GM21367 (cell line): ENCODE data around the gene TMEM109.

Experiments
- ATAC-seq: cut with Tn5 transposase; IDR thresholded peaks from one replicate; pipeline ENCODE4 v1.9.1; 2021; ENCODE audit not compliant: unreplicated experiment

Gene TMEM109

DNA sequence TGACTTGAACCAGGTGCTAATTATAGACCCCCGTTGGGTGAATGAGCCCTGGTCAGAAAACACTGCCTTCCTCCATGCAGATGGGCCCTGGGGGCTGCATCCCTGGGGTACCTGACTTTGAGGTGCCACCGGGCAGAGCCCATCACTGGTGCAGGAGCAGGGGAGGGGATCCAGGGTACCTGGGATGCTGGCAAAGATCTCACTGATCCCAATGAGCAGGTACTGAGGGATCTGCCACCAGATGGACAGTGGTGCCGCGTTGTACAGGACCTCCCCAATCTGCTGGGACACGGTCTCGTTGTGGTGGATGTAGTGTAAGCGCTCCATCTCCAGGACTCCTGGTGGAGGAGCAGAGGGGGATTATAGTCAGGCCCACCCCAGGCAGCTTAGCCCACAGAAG lies 25.3 kb downstream of the TMEM109 start:
- no peak for ATAC-seq

GRCh38 chr11:60939855-60940254 lies 25.9 kb downstream of the TMEM109 start:
- ATAC-seq: no peak

GRCh38 chr11:60941371-60942119 lies 27.6 kb downstream of the TMEM109 start:
- ATAC-seq: no peak

DNA sequence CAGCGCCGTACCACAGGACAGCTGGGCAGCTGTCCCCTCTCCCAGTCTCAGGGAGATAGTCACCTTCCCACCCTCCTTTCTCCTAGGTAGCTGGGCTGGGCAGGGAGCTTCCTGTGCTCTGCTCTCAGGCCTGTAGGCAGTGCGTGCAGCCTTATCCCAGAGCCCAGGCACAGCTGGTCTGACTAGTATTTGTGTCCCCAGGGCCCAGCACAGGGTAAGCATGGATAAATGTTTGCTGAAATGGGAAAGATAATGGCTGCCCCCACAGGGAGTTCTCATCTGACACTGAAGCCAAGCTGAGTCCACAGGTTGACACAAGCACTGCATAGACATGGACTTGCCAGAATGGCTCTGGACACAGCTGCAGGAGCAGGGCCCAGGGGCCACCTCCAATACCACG lies 28.3 kb downstream of the TMEM109 start:
- ATAC-seq: no peak

DNA sequence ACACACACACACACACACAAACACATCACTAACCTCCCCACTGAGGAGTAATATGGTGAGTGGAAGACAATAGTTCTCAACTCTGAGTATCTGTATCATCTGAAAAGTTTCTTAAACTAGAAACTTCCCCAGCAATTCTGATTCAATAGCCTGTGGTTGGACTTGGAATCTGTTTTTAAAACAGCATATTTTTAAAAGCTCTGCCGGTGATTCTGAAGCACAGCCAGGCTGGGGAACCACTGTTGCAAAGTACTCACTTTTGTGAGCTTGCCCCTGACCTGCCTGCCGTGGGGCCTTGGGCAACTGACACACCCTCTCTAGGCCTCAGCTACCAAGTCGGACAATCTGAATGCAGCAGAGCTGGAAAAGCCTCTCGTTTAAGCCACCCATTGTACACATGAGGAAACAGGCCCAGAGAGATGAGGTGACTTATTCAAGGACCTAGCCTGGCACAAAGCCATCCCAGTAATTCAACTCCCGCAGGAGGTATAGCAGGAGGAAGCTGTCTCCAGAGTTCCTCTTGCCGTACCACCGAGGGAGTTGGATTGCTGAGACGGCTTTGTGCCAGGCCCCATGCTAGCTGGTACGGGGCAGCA lies 29.1 kb downstream of the TMEM109 start:
- ATAC-seq: no peak

DNA sequence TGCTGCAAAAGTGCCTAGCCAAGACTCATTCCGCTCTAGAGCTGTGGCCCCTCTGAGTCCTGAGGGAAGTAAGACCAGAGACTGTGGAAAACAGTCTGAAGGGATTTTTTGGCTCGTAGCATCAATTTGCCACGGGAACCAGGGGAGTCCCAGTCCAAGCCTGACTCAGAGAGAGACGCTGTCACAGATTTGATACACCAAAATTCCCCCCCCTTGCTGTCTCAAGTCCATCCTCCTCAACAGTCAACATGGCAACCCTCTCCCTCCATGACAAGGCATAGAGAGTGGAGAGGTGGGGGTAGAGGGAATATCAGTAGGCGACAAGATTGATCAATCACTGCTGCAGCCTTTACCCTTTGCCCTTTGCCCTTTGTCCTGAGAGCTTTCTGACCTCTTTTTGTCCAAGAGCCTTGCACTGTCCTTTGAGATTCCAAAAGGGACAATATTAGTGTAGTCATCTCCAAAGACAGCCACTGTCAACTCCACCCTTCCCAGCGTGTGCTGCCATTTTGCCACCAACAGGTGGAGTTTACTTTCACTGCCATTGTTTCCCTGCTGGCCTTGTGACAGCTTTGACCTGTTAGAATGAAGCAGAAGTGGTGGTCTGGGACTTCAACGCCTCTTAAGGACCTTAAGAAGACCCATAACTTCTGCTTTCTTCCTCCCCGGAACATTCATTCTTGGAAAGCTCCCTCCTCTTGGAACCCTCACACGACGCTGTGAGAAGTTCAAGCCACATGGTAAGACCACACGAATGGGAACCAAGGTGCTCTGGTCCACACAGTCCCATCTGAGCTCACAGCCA lies 30.7 kb downstream of the TMEM109 start:
- ATAC-seq: no peak

DNA sequence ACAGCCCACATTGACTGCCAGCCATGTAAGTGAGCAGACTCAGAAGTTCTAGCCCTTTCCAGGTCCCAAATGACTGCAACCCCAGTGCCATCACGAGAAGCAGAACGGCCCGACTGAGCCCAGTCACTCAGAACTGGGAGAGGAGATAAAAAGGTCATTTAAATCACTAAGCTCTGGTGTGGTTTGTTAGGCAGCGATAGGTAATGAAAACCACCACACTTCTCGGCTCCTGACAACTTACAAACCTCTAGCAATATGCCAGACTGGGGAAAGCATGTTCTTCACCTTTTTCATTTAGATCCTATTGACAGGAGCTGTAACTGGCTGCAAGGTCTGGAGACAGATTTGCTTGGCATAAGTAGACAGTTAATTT lies 31.3 kb downstream of the TMEM109 start:
- ATAC-seq: no peak

DNA sequence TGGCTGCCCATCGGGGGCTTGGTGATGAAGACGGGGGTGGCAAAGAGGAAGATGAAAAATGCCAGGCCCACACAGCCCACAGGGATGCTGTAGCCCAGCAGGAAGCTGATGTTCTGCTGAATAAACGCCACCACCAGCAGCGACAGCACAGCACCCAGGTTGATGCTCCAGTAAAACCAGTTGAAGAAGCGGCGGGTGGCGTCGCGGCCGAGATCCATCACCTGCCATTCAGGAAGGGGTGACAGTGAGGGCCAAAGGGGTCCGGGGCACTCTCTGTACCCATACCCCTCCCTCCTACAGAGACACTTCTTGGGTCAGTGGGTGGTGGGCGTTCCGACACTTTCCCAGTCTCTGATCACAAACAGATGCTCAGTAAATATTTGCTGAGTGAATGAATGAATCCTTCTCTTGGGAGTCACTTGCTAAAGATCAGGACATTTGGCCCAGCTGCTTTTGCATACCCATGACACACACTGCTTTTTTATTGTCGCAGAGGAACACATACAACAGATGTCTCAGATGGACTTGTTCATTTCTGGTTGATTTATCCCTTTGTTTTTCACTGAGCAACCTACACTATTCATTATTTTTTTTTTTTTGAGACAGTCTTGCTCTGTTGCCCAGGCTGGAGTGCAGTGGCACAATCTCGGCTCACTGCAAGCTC lies 32.8 kb downstream of the TMEM109 start:
- no peak for ATAC-seq

GRCh38 chr11:60947700-60948099 lies 33.7 kb downstream of the TMEM109 start:
- no peak for ATAC-seq

DNA sequence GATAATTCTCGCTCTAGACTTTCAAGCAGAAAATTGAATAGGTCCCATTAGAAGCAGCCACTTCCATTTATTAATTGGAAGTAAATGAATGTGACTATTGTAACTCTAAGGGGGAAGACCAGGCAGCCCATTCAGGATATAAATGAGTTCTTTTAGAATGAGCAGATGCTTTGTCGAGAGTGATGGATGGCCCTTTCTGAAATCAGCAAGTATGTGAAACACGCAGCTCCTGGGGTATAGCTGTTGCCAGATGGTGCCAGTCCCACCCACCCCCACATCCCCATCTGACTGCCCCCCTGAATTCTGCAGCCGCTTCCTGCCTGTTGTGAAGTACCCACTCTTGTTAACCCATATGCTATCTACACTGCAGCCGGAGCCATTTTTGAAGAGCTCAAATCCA lies 34.3 kb downstream of the TMEM109 start:
- no peak for ATAC-seq

DNA sequence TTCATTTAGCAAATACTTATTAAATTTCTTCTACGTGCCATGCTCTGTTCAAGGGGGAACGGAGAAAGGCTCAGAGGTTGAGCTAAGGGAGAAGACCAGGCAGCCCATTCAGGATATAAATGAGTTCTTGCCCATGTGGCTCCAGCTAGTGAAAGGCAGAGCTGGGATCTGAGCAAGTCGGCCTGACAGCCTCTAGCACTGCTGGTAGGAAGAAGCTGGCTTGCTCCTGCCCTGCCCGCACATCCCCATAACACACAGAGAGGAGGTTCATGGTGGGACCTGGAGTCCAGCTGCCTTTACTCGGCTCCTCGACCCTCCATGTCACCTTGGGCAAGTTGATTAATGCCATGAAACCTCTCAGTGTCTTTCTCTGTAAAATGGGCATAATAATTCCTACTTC lies 36.1 kb downstream of the TMEM109 start:
- no peak for ATAC-seq

DNA sequence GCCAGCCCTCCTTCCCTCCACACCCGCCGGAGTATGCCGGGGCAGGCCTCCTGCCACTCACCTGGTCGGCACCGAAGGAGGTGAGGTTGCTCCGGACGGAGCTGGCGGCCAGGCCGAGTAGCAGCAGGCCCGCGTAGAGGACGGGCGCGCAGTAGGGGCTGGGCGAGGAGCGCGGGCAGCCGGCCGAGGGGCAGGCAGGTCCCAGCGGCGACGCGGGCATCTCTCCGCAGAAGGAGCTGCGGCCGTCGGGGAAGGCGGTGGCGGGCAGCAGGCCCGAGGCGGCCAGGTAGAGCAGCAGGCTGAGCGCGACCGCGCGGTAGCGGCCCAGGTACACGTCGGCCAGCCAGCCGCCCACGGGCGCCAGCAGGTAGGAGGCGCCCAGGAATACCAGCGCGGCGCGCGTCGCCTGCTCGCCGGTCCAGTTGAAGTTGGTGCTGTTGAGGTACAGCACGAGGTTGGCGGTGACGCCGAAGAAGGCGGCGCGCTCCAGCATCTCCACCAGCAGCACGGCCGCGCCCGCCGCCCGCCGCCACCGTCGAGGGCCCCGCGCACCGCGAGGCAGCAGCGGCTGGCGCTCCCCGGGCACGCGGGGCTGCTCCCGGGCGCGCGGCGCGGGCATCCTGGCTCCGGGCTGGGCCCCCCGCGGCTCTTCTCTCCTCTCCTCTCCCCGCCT lies 37.1 kb downstream of the TMEM109 start:
- no peak for ATAC-seq

DNA sequence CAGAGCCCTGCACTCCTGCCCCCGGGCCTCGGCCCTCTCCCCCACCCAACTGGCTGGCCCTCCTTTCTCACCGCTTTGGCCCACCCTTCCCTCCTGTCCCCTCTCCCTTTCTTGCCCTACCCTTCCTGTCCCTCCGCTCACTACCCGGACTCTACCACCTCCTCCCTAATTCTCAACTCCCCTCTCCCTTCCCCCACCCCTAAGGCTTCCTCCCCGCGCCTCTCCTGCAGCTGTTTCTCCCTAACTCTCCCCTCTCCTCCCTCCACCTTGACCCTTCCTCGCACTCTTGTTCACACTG lies 37.6 kb downstream of the TMEM109 start:
- no peak for ATAC-seq

DNA sequence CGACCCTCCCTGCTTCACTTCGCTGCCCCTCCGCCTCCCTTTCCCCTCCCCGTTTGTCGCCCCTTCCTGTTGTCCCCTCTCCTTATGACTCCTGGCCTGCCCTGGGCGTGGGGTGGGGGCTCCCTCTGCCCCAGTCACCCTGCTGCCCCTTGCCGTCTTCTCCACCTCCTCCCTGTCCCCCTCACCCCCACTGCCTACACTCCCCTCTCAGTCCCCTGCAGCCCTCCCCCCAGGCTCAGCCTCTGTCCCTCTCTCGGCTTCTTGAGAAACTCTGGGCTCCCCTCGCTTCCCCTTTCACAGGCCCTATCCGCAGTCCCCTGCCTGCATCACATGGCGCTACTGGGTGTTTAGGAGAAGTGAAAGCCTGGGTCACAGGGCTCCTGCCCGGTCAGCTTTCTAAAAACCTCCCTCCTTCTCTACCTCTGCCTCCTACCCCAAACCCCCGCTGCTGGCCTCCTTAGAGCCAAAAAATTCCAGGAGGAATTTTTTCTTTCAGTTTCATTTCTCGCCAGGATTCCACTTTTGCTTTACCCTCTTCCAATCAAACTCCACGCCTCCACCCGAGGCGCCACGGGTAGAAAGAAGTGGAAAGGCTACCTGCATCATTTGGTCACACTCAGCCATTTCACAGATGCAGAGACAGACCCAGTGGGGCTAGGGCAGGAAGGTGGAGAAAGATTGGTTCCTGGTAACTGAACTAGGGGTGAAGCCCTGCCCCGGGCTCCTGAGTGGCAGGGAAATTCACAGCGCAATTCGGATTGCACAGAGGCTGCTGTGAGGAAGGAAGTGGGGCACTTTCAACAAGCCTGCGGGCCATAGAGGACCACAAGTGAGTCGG lies 38.2 kb downstream of the TMEM109 start, which contains the start of gene SLC15A3:
Gene SLC15A3, minus strand, starts transcription at position 273 of the 838 bp plus-strand sequence. CDS start 625 bp downstream, outside the sequence.
- ATAC-seq: peak; percentile 83

DNA sequence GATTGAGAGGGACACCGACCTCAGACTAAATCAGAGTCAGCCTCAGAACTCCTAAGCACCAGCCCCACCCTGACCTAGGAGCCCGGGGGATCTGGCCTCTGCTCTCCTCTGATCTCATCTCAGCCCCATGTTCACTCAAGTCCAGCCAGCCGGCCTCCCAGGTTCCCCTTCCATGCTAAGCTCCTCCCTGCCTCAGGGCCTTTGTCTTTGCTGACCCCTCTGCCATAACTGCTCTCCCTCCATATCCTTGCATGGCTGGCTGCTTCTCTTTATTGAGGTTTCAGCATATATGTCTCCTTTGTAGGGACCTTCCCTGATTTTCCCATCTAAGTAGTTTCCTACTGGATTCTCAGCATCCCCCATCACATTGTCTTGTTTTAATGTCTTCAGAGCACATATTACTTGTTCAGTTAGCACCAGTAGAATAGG lies 38.8 kb downstream of the TMEM109 start:
- ATAC-seq: peak; percentile 1

GRCh38 chr11:60953781-60954180 lies 39.8 kb downstream of the TMEM109 start:
- no peak for ATAC-seq

DNA sequence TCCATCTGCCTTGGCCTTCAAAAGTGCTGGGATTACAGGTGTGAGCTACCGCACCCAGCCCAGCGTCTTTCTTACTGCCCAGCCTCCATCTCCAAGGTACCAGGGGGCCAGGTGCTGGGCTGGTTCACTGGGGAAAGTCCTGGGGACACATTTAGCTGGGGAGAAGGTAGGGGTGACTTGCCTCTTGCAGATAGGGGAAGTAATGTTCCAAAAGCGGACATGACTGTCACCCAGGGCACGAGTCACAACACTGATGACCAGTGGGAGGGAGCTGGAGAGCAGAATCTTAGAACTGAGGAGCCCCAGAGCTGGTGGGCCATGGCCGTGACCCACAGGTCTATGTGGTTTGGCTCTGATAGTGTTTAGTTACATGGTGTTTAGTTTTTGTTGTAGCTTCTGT lies 40.5 kb downstream of the TMEM109 start:
- ATAC-seq: no peak

- ATAC-seq: no peak
These were observed 41.6 kb downstream of the TMEM109 start for GRCh38 chr11:60955571-60955970.

DNA sequence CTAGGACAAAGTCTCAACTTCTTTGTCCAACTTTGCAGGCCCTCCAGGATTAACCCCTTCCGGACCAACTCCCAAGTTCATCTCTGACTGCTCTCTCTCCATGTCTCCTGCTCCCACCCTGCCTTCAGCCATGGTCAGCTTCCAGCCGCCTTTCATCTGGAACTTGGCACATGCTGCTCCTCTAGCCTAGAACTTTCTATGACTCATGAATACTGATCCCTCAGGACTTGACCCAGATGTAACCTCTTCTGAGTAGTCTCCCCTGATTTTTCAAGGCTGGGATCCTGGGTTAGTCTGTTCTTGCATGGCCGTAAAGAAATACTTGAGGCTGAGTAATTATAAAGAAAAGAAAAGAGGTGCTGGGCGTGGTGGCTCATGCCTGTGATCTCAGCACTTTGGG lies 43.2 kb downstream of the TMEM109 start:
- ATAC-seq: no peak

DNA sequence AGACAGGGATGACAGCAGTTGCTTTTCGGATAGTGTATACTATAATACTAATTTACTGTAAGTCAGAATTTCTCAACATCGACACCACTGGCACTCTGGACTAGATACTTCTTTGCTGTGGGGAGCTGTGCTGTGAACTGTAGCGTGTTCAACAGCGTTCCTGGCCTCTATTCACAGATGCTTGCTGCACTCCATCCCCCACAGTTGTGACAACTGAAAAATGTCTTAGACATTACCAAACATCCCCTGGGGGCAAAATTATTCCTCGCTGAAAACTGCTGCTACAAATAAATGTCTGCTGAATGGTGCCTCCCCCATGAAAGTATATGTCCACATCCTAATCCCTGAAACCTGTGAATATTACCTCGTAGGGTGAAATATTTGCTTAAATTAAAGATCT lies 45.5 kb downstream of the TMEM109 start:
- no peak for ATAC-seq
